HL-60 (cell line): ENCODE results near the gene THBS3.
"Not testable (repeated sequence)": the region's sequence is repeated elsewhere in the genome, so short reads cannot be mapped to it uniquely, and the experiment has no call there.

Experiments
- POLR2AphosphoS5 ChIP-seq: IDR thresholded peaks from 2 replicates; pipeline ENCODE4 v1.6.1; 2012; ENCODE audit warnings: low read depth
- TF ChIP-seq, protein P1 (sequence below): IDR thresholded peaks from one replicate; pipeline ENCODE4 v1.5.1; 2011; ENCODE audit warnings: low read length, control low read depth, inconsistent platforms; ENCODE audit not compliant: insufficient read depth

DNA sequence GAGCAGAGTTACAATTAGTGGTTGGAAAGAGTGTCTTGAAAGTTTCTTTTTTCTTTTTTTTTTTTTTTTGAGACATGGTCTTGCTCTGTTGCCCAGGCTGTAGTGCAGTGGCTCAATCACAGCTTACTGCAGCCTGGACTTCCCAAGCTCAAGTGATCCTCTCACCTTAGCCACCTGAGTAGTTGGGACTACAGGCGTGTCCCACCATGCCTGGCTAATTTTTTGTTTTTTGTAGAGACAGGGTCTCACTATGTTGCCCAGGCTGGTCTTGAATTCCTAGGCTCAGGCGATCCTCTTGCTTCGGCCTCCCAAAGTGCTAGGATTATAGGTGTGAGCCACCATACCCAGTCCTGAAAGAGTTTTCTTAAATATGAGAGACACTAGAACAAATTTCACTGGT, 39.1 kb upstream of the THBS3 start:
- TF ChIP-seq, protein P1, sequence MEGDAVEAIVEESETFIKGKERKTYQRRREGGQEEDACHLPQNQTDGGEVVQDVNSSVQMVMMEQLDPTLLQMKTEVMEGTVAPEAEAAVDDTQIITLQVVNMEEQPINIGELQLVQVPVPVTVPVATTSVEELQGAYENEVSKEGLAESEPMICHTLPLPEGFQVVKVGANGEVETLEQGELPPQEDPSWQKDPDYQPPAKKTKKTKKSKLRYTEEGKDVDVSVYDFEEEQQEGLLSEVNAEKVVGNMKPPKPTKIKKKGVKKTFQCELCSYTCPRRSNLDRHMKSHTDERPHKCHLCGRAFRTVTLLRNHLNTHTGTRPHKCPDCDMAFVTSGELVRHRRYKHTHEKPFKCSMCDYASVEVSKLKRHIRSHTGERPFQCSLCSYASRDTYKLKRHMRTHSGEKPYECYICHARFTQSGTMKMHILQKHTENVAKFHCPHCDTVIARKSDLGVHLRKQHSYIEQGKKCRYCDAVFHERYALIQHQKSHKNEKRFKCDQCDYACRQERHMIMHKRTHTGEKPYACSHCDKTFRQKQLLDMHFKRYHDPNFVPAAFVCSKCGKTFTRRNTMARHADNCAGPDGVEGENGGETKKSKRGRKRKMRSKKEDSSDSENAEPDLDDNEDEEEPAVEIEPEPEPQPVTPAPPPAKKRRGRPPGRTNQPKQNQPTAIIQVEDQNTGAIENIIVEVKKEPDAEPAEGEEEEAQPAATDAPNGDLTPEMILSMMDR = not testable (repeated sequence)
- TF ChIP-seq POLR2AphosphoS5 = not testable (repeated sequence)
